Glutamatergic neuron (in vitro differentiated cells): Measurements from ENCODE around the gene RANBP10. TPM values are rescaled to one million over a fixed set of nuclear protein-coding genes. Genes with fewer than 3 reads are reported as not detected.

Experiments used
- DNase-seq: peaks from one replicate; pipeline ENCODE4 v3.0.0; 2022
- H3K27ac Mint-ChIP-seq: one replicate; pipeline ENCODE4 v1.8.0; 2020; ENCODE audit warnings: mild to moderate bottlenecking, mixed read lengths, inconsistent platforms; ENCODE audit not compliant: unreplicated experiment
- H3K27me3 Mint-ChIP-seq: one replicate; pipeline ENCODE4 v1.8.0; 2020; ENCODE audit warnings: mild to moderate bottlenecking, moderate library complexity, mixed read lengths, inconsistent platforms; ENCODE audit not compliant: unreplicated experiment
- H3K36me3 Mint-ChIP-seq: one replicate; pipeline ENCODE4 v1.8.0; 2020; ENCODE audit warnings: mild to moderate bottlenecking, mixed read lengths, inconsistent platforms; ENCODE audit not compliant: unreplicated experiment
- H3K4me1 Mint-ChIP-seq: one replicate; pipeline ENCODE4 v1.8.0; 2020; ENCODE audit warnings: mild to moderate bottlenecking, low read depth, mixed read lengths, inconsistent platforms; ENCODE audit not compliant: unreplicated experiment
- H3K4me3 Mint-ChIP-seq: one replicate; pipeline ENCODE4 v1.8.0; 2020; ENCODE audit warnings: mild to moderate bottlenecking, mixed read lengths, inconsistent platforms; ENCODE audit not compliant: unreplicated experiment
- H3K9me3 Mint-ChIP-seq: one replicate; pipeline ENCODE4 v1.8.0; 2020; ENCODE audit warnings: mild to moderate bottlenecking, moderate library complexity, mixed read lengths, inconsistent platforms; ENCODE audit not compliant: unreplicated experiment
- CTCF ChIP-seq: fragments of 200-600 bp; sonication (generic); IDR thresholded peaks from one replicate; pipeline ENCODE4 v1.5.0; 2021; ENCODE audit not compliant: partially characterized antibody, unreplicated experiment
- long read RNA-seq: library from polyadenylated mRNA; unstranded; transcript quantifications from one replicate; pipeline ENCODE4 v2.0.0, GENCODE V29; 2020; ENCODE audit not compliant: unreplicated experiment
- total RNA-seq: library from RNA; stranded (reverse); fragmentation: NEBNext Ultra II Directional; extraction: Animal tissue kit (Norgen Biotek cat#: 25700); gene quantifications from one replicate; pipeline ENCODE4 v1.2.1, GENCODE V29; 2021; ENCODE audit not compliant: unreplicated experiment

The RANBP10 gene
- total RNA-seq = 32.0 TPM
- long read RNA-seq, full-length matches to known transcripts = 3 of 9 reads
- long read RNA-seq, partial matches to known transcripts = 1 of 9 reads
- long read RNA-seq, other reads (novel, unspliced or antisense) = 5 of 9 reads

GRCh38 chr16:67806428-67807147 lies at the start of gene RANBP10, which contains the start of gene TSNAXIP1:
Gene RANBP10, minus strand, starts transcription at chr16:67806560. Its CDS starts 24 bp downstream, at chr16:67806536.
Gene TSNAXIP1, plus strand, starts transcription at chr16:67806889. Its CDS starts 261 bp downstream, at chr16:67807150.
- Mint-ChIP-seq H3K27me3 (peaks cover 3% of the 10 kb centered on the region), H3K36me3 (no peaks in the 10 kb centered on the region), H3K4me3 (peak within 1 kb of the TSS; percentile 93), H3K27ac (peak within 1 kb of the TSS; percentile 83), H3K9me3 (peaks cover 9% of the 10 kb centered on the region), H3K4me1 (peaks cover 8% of the 10 kb centered on the region)
- no peak for TF ChIP-seq CTCF
- peak; percentile 96 for DNase-seq

GRCh38 chr16:67855789-67856188 lies 49.4 kb upstream of the RANBP10 start:
- Mint-ChIP-seq H3K4me3 (no peak overlapping the region), H3K9me3 (no peaks in the 10 kb centered on the region), H3K27me3 (peaks cover 4% of the 10 kb centered on the region), H3K4me1 (peaks cover 12% of the 10 kb centered on the region), H3K36me3 (no peaks in the 10 kb centered on the region), H3K27ac (no peak overlapping the region)
- no peak for DNase-seq
- no peak for TF ChIP-seq CTCF

GRCh38 chr16:67853670-67854069 lies 47.3 kb upstream of the RANBP10 start:
- Mint-ChIP-seq H3K36me3 (no peaks in the 10 kb centered on the region), H3K9me3 (no peaks in the 10 kb centered on the region), H3K27me3 (peaks cover 4% of the 10 kb centered on the region), H3K4me3 (no peak overlapping the region), H3K4me1 (peaks cover 14% of the 10 kb centered on the region), H3K27ac (no peak overlapping the region)
- no peak for TF ChIP-seq CTCF
- DNase-seq = no peak

GRCh38 chr16:67848118-67848517 lies 41.8 kb upstream of the RANBP10 start:
- H3K4me1 Mint-ChIP-seq = peaks cover 31% of the 10 kb centered on the region
- peaks cover 11% of the 10 kb centered on the region for H3K9me3 Mint-ChIP-seq
- H3K4me3 Mint-ChIP-seq = peak overlapping the region; percentile 97
- H3K27me3 Mint-ChIP-seq = no peaks in the 10 kb centered on the region
- no peaks in the 10 kb centered on the region for H3K36me3 Mint-ChIP-seq
- no peak for DNase-seq
- peak overlapping the region; percentile 96 for H3K27ac Mint-ChIP-seq
- TF ChIP-seq CTCF = no peak

- H3K36me3 Mint-ChIP-seq = no peaks in the 10 kb centered on the region
- DNase-seq = peak; percentile 38
- H3K4me3 Mint-ChIP-seq = peak within 1 kb of the TSS; percentile 97
- peaks cover 32% of the 10 kb centered on the region for H3K4me1 Mint-ChIP-seq
- no peaks in the 10 kb centered on the region for H3K27me3 Mint-ChIP-seq
- H3K9me3 Mint-ChIP-seq = peaks cover 15% of the 10 kb centered on the region
- peak within 1 kb of the TSS; percentile 96 for H3K27ac Mint-ChIP-seq
- TF ChIP-seq CTCF = no peak
These were observed 40.9 kb upstream of the RANBP10 start, which contains the start of gene CENPT for GRCh38 chr16:67847064-67847861. Gene CENPT, minus strand, starts transcription at chr16:67847693. Its CDS starts 13,834 bp downstream, at chr16:67833859.
